Measurements from ENCODE around the gene DIS3L2.

DIS3L2 gene

DNA sequence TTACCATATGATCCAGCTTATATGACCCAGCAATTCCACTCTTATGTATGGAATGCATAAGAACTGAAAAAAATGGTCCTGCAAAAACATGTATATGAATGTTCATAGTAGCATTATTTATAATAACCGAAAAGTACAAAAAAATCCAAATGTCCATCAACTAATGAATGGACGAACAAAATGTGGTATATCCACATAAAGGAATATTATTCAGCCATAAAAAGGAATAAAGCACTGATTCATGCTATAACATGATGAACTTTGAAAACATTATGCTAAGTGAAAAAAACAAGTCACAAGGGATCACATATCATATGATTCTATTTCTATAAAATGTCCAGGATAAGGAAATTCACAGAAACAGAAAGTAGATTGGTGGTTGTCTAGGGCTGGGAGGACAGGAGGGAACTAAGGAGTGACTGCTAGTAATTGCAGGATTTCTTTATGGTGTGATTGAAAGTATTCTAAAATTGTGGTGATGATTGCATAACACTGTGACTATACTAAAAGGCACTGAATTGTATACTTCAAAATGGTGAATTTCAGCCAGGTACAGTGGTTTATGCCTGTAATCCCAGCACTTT is 10.0 kb upstream of the DIS3L2 start:
- DNase-seq (ENCODE audit: low read depth in 4 of 4, low spot score in 1 of 4): no peak

DNA sequence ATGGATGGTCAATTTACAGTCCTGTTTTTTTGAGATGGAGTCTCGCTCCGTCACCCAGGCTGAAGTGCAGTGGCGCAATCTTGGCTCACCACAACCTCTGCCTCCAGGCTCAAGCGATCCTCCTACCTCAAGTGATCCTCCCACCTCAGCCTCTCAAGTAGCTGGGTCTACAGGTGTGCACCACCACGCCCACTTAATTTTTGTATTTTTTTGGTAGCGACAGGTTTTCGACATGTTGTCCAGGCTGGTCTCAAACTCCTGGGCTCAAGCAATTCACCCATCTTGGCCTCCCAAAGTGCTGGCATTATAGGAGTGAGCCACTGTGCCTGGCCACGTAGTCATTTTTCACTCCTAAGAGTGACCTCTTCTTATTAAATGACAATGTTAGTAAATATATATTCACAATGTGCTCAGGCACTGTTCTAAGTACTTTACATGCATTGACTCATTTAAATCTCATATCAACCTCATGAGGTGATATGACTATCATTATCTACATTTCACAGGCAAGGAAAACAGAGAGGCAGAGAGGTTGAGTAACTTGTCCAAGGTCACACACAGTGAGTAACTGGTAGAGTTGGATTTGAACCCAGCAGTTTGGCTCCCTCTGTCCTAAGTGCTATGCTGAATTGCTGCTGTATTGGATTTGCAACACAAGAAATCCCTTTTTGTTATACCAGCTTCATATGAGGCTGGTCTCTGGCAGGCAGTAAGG is 5.6 kb upstream of the DIS3L2 start:
- no peak for DNase-seq (ENCODE audit: low read depth in 4 of 4, low spot score in 1 of 4)

DNA sequence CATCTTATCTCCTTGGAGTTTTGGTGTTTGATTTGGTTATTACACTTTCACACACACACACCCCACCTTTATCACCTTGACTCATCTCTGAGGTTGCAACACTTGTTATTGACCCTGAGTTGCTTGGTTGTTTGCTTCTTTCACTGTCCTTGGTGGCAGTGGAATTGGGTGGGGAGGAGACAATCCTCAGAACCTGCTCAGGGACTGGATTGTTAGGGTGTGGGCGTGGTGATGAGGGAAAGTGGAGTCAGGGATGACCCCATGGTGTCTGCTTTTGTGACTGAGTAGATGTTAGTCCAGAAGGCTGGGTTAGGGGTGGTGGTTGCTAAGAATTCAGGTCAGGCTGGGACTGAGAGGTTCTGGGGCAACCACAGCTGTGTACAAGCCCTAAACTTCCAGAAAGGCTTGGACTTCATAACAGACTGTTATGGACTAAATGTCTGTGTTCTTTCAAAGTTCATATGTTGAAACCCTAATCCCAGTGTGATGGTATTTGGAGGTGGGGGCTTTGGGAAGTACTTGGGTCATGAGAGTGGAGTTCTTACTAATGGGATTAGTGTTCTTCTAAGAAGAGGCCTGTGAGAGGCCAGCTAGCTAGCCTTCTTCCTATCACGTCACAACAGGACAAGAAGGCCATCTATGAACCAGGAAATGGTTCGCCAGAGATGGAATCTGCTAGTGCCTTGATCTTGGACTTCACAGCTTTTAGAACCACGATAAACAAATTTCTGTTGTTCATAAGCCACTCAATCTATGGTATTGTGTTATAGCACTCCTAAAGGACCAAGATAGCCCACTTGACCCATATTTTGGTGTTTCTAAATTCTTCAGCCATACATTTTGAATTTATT is 3.4 kb upstream of the DIS3L2 start:
- no peak for DNase-seq (ENCODE audit: low read depth in 4 of 4, low spot score in 1 of 4)

DNA sequence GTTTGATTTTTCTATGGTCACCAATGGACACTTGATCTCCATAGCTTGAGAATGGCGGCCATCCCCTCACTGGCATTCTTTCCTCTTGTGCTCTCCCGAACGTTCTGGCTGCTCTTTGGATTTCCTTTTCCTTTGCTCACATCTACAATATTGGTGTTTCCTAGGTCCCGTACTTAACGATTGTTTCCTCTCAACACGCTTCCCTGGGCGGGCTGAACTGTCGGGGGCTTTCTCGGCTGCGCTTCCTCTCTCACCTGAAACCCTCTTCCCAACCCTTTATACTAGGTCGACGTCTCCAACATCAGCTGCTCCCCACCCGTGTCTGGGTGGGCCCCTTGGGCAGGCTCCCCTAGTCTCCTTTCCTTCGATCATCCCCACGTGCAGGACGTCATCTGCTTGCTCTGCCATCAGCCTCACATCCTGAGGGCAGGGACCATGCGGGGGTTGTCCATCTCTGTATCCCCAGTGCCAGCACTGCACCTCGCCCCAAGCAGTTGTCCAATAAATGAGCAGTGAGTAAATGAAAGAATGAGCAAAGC is 634 bp upstream of the DIS3L2 start:
- no peak for DNase-seq (ENCODE audit: low read depth in 4 of 4, low spot score in 1 of 4)

DNA sequence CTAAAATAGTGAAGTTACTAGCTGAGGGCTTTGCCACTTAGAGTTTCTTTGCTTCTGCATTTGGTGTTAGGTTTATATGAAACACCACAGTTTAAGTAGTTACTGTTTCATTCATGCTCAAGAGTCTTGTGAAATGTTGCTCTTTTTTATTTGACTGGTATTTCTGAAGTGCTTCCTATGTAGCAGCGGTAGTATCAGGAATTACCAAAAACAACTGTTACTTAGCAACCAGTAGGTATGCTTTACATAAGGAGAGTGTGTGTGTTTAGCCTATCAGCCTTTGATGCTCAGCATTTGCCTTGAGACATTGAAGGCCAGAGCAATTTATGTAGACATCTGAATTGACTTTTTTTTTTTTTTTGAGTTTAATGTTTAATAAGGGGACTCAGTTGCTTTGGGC is 3.6 kb downstream of the DIS3L2 start:
- no peak for DNase-seq (ENCODE audit: low read depth in 4 of 4, low spot score in 1 of 4)

DNA sequence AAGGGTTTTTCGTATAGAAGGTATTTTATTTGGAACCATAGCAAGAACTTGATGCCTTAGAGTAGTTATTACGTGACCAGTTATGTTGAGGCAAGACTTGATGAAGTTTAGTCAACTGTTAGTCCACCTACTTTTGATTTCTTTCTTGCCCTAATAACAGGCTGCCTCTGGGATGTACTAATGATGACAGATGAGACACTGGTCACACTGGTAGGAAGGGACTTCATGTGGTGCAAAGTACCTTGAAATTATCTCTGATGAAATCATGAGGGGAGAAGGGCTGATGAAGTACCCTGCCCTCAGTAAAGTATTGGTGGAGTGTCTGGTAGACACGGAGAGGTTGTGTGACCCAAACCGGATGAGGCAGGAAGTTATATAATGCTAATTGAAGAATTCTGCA is 5.4 kb downstream of the DIS3L2 start:
- no peak for DNase-seq (ENCODE audit: low read depth in 4 of 4, low spot score in 1 of 4)

DNA sequence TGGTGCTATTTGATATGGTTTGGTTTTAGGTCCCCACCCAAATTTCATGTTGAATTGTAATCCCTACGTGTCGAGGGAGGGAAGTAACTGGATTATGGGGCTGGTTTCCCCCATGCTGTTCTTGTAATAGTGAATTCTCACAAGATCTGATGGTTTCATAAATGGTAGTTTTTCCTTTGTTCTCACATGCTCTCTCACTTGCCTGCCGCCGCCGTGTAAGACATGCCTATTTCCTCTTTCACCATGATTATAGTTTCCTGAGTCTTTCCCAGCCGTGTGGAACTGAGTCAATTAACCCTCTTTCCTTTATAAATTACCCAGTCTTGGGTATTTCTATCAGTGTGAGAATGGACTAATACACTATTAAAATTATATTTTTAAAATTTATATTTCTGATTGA is 7.3 kb downstream of the DIS3L2 start:
- DNase-seq (ENCODE audit: low read depth in 4 of 4, low spot score in 1 of 4): no peak

DNA sequence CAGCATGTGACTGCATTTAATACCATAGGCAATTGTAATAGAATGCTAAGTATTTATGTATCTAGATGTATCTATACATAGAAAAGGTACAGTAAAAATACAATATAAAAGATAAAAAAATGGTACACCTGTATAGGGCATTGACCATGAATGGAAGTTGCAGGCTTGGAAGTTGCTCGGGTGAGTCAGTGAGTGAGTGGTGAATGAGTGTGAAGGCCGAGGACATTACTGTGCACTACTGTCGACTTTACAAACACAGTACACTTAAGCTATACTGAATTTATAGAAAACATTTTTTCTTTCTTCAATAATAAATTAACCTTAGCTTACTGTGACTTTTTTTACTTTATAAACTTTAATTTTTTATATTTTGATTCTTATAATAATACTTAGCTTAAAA is 8.9 kb downstream of the DIS3L2 start:
- DNase-seq (ENCODE audit: low read depth in 4 of 4, low spot score in 1 of 4): no peak

DNA sequence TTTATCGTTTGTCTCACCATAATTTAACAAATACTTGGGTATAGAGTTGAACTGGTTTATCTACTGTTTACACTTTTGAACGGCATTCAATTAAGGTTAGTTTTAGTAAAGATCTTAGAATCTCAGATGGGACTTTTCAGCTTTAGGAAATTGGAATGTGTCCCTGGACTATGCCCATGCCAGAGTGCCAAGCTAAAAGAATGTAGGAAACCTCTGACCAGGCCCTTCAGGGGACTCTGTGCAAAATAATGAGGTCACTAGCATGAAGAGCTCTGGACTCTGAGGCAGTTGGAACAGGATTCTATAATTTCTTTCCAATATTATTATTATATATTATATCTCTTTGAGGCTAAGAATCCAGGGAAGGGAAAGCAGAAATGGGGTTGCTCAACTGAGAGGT is 13.5 kb downstream of the DIS3L2 start:
- DNase-seq (ENCODE audit: low read depth in 4 of 4, low spot score in 1 of 4): no peak

DNA sequence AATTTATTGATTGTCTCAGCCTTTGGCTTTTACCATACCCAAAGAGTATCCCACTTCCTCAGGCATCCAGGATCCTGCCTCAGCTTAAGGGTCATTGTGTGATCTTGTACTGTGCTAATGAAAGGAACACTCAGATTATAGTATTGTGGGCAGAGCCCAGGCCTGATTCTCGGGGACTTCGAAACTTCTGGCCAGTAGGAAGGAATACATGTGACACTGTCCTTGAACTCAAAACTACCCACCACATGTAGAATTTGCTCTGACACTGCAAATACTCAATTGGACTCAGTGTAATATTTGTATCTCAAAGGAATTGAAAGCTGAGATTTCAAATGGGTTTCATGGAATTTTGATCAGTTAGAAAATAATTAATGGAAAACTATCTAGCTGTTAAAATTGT is 15.9 kb downstream of the DIS3L2 start:
- no peak for DNase-seq (ENCODE audit: low read depth in 4 of 4, low spot score in 1 of 4)

DNA sequence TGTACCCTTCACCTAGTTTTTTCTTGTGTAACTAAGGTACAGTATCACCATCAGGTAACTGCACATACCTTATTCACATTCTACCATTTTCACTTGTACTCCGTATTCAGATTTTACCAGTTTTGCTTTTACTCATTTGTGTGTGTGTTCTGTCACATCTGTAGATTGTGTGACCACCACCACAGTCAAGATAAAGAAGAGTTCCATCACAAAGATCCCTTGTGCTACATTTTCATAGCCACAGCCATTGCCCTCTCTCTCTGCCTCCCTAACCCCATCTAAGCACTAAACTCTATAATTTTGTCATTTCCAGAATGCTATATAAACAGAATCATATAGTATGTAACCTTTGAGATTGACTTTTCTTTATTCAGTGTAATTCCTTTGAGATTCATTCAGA is 23.5 kb downstream of the DIS3L2 start:
- DNase-seq (ENCODE audit: low read depth in 4 of 4, low spot score in 1 of 4): no peak

DNA sequence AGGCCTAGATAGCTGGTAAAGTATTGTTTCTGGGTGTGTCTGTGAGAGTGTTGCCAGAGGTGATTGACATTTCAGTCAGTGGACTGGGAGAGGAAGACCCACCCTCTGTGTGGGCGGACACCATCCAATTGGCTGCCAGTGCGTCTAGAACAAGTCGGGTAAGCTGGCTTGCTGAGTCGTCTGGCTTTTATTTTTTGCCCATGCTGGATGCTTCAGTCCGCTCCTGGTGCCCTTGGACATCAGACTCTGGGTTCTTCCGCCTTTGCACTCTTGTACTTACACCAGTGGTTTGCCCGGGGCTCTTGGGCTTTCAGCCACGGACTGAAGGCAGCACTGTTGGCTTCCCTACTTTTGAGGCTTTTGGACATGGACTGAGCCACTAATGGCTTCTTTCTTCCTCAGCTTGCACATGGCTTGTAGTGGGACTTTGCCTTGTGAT is 24.3 kb downstream of the DIS3L2 start:
- no peak for DNase-seq (ENCODE audit: low read depth in 4 of 4, low spot score in 1 of 4)

DNA sequence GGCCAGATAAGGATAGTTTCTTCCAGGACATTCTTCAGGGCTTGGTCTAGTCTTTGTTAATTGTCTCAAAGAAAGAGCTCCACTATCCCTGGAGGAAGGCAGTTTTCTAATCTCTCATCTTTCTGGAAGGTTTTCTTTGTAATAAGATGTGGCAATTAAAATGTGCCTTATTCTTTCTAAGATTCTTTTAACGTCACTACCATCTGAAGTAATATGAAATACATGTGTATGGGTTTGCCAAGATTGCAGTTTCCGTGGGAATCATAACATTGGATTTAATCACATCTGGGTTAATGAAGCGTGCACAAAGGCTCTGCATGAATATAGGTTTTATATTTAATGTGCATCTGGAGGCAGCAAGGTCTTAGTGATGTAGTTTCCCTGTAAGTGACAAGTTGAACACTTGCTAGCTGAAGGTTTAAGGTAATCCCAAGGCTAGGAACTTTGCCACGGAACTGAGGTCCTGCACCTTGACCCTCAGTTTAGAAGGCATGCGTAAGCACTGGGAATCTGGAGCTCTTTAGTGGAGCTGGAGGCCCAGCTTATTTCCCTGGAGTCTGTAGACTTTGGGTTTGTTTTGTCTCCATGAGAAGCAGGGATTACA is 25.7 kb downstream of the DIS3L2 start:
- DNase-seq (ENCODE audit: low read depth in 4 of 4, low spot score in 1 of 4): no peak

DNA sequence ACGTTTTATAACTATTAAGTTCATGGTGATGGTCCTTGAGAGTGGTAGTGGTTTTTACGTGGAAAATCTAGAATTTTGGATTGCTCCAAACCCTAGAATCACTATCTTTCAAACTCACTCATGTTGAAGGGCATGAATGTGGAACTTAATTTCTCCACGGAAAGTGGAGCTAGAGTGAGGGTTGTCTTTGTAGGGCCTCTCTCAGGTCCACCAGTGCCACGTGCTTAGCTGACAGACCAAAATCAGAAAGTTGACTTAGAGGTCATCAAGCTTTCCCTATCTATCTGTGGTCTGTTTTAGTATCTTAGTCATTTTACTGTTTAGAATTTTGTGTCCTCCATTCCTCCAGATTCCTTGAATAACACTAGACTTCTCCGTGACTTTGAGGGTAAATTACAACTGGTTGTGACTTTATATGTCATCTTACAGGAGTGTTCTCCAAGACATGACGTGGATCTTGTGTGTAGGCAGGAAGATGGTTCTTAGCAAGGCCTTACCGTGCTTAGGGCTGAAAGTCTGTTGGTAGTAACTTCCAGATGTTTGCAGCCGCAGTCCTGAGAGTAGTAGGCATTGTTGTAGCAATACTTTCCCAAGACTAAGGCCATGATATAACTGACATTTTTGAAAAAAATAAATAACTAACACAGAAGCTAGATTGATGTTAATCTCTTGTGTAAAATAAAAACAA is 26.8 kb downstream of the DIS3L2 start:
- no peak for DNase-seq (ENCODE audit: low read depth in 4 of 4, low spot score in 1 of 4)

DNA sequence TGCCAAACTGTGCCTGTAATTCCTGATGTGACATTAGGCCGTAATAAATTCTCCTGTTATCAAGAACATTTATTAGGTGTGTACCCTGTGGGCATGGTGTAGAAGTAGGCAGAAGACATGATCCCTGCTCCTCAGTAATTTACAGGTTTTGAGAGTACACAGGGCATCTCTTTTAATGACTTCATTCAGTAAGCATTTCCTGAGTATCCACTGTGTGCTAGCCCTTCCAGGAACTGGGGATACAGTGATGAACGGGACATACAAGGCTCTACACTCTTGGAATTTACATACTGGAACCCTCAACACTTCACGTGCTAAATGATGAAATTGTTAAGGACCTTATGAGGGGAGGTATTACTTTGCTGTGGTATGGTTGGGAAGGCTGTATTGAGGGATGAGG is 30.2 kb downstream of the DIS3L2 start:
- no peak for DNase-seq (ENCODE audit: low read depth in 4 of 4, low spot score in 1 of 4)

DNA sequence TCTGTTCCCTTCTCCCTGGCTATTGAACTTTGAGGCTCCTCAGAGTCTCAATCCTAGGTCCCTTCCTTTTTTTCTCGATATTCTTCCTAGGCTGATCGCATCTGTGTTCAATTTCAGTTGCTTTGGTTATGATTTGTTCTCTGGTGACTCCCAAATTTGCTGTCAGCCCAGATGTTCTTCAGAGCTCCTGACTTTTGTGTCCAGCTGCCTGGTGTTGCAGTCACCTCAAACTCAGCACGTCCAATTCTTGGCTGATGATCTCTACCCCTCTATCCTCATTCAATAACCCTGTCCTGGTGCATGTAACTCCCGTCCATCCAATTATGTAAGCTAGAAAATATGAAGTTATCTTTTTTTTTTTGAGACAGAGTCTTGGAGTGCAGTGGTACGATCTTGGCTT is 31.4 kb downstream of the DIS3L2 start:
- no peak for DNase-seq (ENCODE audit: low read depth in 4 of 4, low spot score in 1 of 4)

DNA sequence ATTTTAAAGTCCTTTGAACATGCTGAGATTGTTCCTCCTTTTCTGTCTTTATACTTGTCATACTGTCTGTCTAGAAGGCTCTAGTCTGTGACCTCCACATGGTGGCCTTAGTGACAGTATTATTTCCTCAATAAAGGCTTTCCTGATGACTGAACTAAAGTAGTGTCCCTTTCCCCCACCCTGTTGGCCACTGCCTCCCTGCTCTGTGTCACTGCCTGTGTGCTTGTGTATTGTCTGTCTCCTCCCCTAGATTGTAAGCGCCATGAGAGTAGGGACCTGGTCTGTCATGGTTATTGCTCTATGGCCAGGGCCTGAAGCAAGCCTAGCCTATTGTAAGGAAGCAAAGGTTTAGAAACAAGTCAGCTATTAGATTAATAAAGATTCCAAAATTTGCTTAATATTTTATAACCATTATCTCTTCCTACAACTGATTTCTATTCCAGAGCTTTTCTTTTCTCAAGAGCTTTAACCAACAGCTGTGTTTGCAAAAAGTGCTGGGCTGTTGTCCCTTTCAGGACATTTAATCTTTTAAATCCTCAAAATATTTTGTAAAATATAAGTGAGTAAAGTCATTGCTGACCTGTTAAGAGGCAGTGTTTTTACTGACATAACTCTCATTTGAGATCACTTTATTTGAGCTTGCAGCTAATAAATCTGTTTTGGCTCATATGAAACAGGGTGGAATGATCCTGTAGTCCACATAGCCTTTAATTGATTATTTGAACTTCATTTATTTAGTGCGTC is 35.5 kb downstream of the DIS3L2 start:
- DNase-seq (ENCODE audit: low read depth in 4 of 4, low spot score in 1 of 4): no peak

DNA sequence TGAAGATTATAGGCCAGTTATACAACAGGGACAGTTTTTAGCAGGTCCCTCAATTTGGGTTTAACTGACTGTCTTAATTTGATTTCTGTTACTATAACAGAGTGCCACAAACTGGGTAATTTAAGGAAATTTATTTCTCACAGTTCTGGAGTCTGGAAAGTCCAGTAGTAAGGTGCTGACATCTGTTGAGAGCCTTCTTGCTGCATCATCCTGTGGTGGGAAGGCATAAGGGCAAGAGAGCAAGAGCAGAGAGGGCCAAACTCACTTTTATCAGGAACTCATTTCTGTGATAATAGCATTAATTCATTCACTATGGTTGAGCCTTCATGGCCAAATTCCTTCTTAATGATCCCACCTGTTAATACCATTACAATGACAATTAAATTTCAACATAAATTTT is 36.5 kb downstream of the DIS3L2 start:
- DNase-seq (ENCODE audit: low read depth in 4 of 4, low spot score in 1 of 4): no peak

DNA sequence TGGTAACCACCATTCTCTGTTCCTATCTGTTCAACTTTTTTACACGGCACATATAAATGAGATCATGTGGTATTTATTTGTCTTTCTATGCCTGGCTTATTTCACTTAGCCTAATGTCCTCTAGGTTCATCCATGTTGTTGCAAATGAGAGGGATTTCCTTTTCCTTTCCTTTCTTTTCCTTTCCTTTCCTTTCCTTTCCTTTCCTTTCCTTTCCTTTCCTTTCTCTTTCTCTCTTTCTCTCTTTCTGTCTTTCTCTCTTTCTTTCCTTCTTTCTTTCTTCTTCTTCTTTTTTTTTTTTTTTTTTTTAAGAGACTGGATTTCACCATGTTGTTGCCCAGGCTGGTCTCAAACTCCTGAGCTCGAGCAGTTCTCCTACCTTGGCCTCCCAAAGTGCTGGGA is 38.9 kb downstream of the DIS3L2 start:
- no peak for DNase-seq (ENCODE audit: low read depth in 4 of 4, low spot score in 1 of 4)

DNA sequence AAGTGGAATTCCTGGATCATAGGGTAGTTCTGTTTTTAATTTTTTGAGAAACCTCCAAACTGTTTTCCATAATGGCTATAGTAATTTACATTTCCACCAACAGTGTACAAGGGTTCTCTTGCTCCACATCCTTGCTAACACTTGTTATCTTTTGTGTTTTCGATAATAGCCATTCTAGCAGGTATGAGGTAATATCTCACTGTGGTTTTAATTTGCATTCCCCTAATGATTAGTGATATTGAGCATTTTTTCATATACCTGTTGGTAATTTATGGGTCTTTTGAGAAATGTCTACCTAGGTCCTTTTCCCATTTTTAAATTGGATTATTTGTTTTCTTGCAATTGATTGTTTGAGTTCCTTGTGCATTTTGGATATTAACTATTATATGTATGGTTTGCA is 39.6 kb downstream of the DIS3L2 start:
- no peak for DNase-seq (ENCODE audit: low read depth in 4 of 4, low spot score in 1 of 4)

Measured in stimulated activated CD4-positive, alpha-beta T cell treated with anti-CD3 and anti-CD28 coated beads, Interleukin-1b, Interleukin-23, amount 100 ng/mL, for 24 hours (primary cell).